ENCODE data around the gene ZNF544.
A peak's percentile ranks its signal among the peaks of the same experiment; 100 is the strongest.

Gene ZNF544

GRCh38 chr19:58261600-58261967 is 32.9 kb downstream of the ZNF544 start:
- Histone ChIP-seq H3K4me1 (ENCODE audit: control insufficient read depth, insufficient read depth, low read length) (no peaks in the 10 kb centered on the region), H3K27ac (ENCODE audit: extremely low read depth, low read depth, low read length) (no peak overlapping the region), H3K4me3 (ENCODE audit: low read depth, low read length) (no peak overlapping the region), H3K36me3 (ENCODE audit: control insufficient read depth in 2 of 2, insufficient read depth in 1 of 2, low read length in 2 of 2) (peaks cover 3 to 66% of the 10 kb centered on the region in 2 experiments; a peak in 2 of 3 replicates), H3K9me3 (ENCODE audit: control insufficient read depth, insufficient read depth, low read depth, low read length) (no peaks in the 10 kb centered on the region)
- ChIA-PET CTCF (interaction anchor here (1.7 to 2.2 kb wide), 2 partner anchors 42 to 258 kb away, joined by 5 to 7 read pairs; partner anchors contain the start of gene ZBTB45), POLR2A (interaction anchor here (0.8 to 1.3 kb wide), 2 partner anchors 14 to 292 kb away, joined by 3 to 4 read pairs; no protein-coding TSS in a partner anchor)
- TF ChIP-seq ZNF274 (IDR thresholded peaks at IDR 0.05; ENCODE audit: low read length), result peak; percentile 75
- TF ChIP-seq ZNF274 (tag by site-specific recombination; IDR thresholded peaks at IDR 0.05; ENCODE audit: borderline replicate concordance), result no peak
- no peak for TF ChIP-seq ZNF433 (tag by site-specific recombination; IDR thresholded peaks at IDR 0.05; ENCODE audit: low read depth)
- TF ChIP-seq ZNF416 (tag by site-specific recombination; IDR thresholded peaks at IDR 0.05), result no peak

GRCh38 chr19:58261968-58262921 is 33.5 kb downstream of the ZNF544 start:
- ChIA-PET POLR2A (interaction anchor here (0.5 to 1.5 kb wide), 5 partner anchors 11 to 292 kb away, joined by 3 to 6 read pairs (median 4); no protein-coding TSS in a partner anchor), CTCF (interaction anchor here (1.7 to 2.2 kb wide), 2 partner anchors 43 to 257 kb away, joined by 5 to 7 read pairs; partner anchors contain the start of gene ZBTB45)
- Histone ChIP-seq H3K27ac (ENCODE audit: extremely low read depth, low read depth, low read length) (no peak overlapping the region), H3K9me3 (ENCODE audit: control insufficient read depth, insufficient read depth, low read depth, low read length) (no peaks in the 10 kb centered on the region), H3K4me3 (ENCODE audit: low read depth, low read length) (no peak overlapping the region), H3K4me1 (ENCODE audit: control insufficient read depth, insufficient read depth, low read length) (no peaks in the 10 kb centered on the region), H3K36me3 (ENCODE audit: control insufficient read depth in 2 of 2, insufficient read depth in 1 of 2, low read length in 2 of 2) (peaks cover 3 to 60% of the 10 kb centered on the region in 2 experiments; a peak in 2 of 3 replicates)
- TF ChIP-seq ZNF169 (tag by site-specific recombination; IDR thresholded peaks at IDR 0.05) (0 out of 2 replicates have a peak, but pooled peaks have one; percentile 7), ZNF239 (tag by site-specific recombination; IDR thresholded peaks at IDR 0.05) (0 out of 2 replicates have a peak, but pooled peaks have one; percentile 48), ZNF529 (tag by site-specific recombination; IDR thresholded peaks at IDR 0.05; ENCODE audit: insufficient replicate concordance) (no peak), MEIS1 (CRISPR knock-in tag; IDR thresholded peaks at IDR 0.05; ENCODE audit: borderline replicate concordance) (no peak), BCL11A (tag by site-specific recombination; IDR thresholded peaks at IDR 0.05; ENCODE audit: low read depth) (no peak), ZNF707 (tag by site-specific recombination; IDR thresholded peaks at IDR 0.05) (no peak), YY1 (tag by site-specific recombination; IDR thresholded peaks at IDR 0.05) (no peak), TRIM28 (IDR thresholded peaks at IDR 0.05; ENCODE audit: borderline replicate concordance, low read length) (peak; percentile 93; the same call in 1 of the 2 replicates), GLI4 (tag by site-specific recombination; IDR thresholded peaks at IDR 0.05) (no peak), ELK4 (IDR thresholded peaks at IDR 0.05; ENCODE audit: borderline replicate concordance, low read depth, low read length) (no peak), ZSCAN23 (tag by site-specific recombination; IDR thresholded peaks at IDR 0.05) (no peak), BCL11B (tag by site-specific recombination; IDR thresholded peaks at IDR 0.05; ENCODE audit: low read depth) (no peak), SETDB1 (IDR thresholded peaks at IDR 0.05; ENCODE audit: insufficient read length, low read length) (peak; percentile 100), ZNF518A (tag by site-specific recombination; conservative IDR thresholded peaks at IDR 0.05; ENCODE audit: low read depth) (0 out of 2 replicates have a peak, but pooled peaks have one; percentile 27), ZBTB48 (tag by site-specific recombination; IDR thresholded peaks at IDR 0.05) (no peak), ZNF324 (tag by site-specific recombination; IDR thresholded peaks at IDR 0.05) (no peak), ZNF488 (tag by site-specific recombination; IDR thresholded peaks at IDR 0.05) (no peak), ZNF354C (tag by site-specific recombination; IDR thresholded peaks at IDR 0.05; ENCODE audit: borderline replicate concordance, low read depth) (no peak), ZNF670 (tag by site-specific recombination; IDR thresholded peaks at IDR 0.05; ENCODE audit: low read depth) (no peak), ZNF704 (tag by site-specific recombination; IDR thresholded peaks at IDR 0.05) (no peak), ZNF121 (tag by site-specific recombination; IDR thresholded peaks at IDR 0.05) (no peak), ZNF544 (tag by site-specific recombination; IDR thresholded peaks at IDR 0.05) (no peak)

All from HEK293 (cell line).